ENCODE data around the gene MTX3.
A peak's percentile ranks its signal among the peaks of the same experiment; 100 is the strongest.

Gene MTX3

GRCh38 chr5:79976759-79977515, 14.1 kb downstream of the MTX3 start:
- DNase-seq = no peak

GRCh38 chr5:79975422-79975821, 15.6 kb downstream of the MTX3 start:
- DNase-seq = no peak

- no peak for DNase-seq
Measured at GRCh38 chr5:79974886-79975285, 16.2 kb downstream of the MTX3 start.

GRCh38 chr5:79973996-79974395, 17.1 kb downstream of the MTX3 start:
- DNase-seq = no peak

GRCh38 chr5:79973511-79973910, 17.6 kb downstream of the MTX3 start:
- no peak for DNase-seq

- DNase-seq = no peak
Measured at GRCh38 chr5:79971156-79971555, 19.9 kb downstream of the MTX3 start.

GRCh38 chr5:79966448-79966847, 24.6 kb downstream of the MTX3 start:
- DNase-seq = no peak

- no peak for DNase-seq
Measured at GRCh38 chr5:79964136-79964535, 26.9 kb downstream of the MTX3 start.

GRCh38 chr5:79963261-79964061, 27.6 kb downstream of the MTX3 start:
- DNase-seq = peak; percentile 79

- DNase-seq = peak; percentile 90
Measured at GRCh38 chr5:79962575-79963222, 28.4 kb downstream of the MTX3 start.

GRCh38 chr5:79961716-79962574, 29.1 kb downstream of the MTX3 start:
- DNase-seq = no peak

- no peak for DNase-seq
Measured at GRCh38 chr5:79959407-79959806, 31.7 kb downstream of the MTX3 start.

GRCh38 chr5:79955941-79956670, 35.0 kb downstream of the MTX3 start:
- no peak for DNase-seq

- DNase-seq = no peak
Measured at GRCh38 chr5:79955356-79955895, 35.6 kb downstream of the MTX3 start.

GRCh38 chr5:79954620-79955019, 36.4 kb downstream of the MTX3 start:
- DNase-seq = no peak

GRCh38 chr5:79947567-79947966, 43.5 kb downstream of the MTX3 start:
- DNase-seq = no peak

GRCh38 chr5:79938468-79938867, 52.6 kb downstream of the MTX3 start:
- DNase-seq = peak; percentile 81

- DNase-seq = no peak
Measured at GRCh38 chr5:79936646-79937216, 54.3 kb downstream of the MTX3 start.

GRCh38 chr5:79936002-79936645, 54.9 kb downstream of the MTX3 start:
- DNase-seq = no peak

- no peak for DNase-seq
Measured at GRCh38 chr5:79934681-79935080, 56.4 kb downstream of the MTX3 start.
